ENCODE measurements around the gene GPR15.

DNA sequence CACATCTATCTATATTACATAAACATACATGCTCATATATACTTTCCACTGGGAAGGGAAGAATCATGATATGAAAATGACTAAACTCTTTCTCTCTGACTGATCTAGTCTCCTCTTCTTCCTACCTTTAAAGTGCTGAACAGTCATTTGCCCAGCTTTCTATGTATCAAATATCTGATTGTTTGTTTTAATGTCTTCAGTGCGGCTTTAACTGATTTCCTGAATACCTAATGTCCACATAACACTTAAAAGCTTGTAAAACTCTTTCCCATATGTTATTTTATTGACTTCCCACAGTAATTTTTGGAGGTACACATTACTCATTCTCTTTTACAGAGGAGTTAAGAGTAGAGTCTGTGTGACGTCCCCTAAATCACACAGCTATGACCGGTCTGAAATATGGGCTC is 33.5 kb downstream of the GPR15 start:
- TF ChIP-seq, protein P1, sequence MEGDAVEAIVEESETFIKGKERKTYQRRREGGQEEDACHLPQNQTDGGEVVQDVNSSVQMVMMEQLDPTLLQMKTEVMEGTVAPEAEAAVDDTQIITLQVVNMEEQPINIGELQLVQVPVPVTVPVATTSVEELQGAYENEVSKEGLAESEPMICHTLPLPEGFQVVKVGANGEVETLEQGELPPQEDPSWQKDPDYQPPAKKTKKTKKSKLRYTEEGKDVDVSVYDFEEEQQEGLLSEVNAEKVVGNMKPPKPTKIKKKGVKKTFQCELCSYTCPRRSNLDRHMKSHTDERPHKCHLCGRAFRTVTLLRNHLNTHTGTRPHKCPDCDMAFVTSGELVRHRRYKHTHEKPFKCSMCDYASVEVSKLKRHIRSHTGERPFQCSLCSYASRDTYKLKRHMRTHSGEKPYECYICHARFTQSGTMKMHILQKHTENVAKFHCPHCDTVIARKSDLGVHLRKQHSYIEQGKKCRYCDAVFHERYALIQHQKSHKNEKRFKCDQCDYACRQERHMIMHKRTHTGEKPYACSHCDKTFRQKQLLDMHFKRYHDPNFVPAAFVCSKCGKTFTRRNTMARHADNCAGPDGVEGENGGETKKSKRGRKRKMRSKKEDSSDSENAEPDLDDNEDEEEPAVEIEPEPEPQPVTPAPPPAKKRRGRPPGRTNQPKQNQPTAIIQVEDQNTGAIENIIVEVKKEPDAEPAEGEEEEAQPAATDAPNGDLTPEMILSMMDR (IDR thresholded peaks at IDR 0.05) = no peak
- TF ChIP-seq POLR2A (IDR thresholded peaks at IDR 0.05) (no peak), POLR2AphosphoS5 (IDR thresholded peaks at IDR 0.05) (no peak), EP300 (IDR thresholded peaks at IDR 0.05) (no peak)
